H9 (cell line): ENCODE results near the gene BIRC5. TPM values are rescaled to one million over a fixed set of nuclear protein-coding genes. Genes with fewer than 3 reads are reported as not detected.
"Not testable (repeated sequence)": the region's sequence is repeated elsewhere in the genome, so short reads cannot be mapped to it uniquely, and the experiment has no call there.

Experiments
- DNase-seq: peaks from one replicate; pipeline ENCODE4 v3.0.0-alpha.2; 2017
- H2AFZ ChIP-seq: one replicate; pipeline ENCODE4 v1.6.1; 2013; ENCODE audit warnings: mild to moderate bottlenecking, low read length, control low read depth, moderate library complexity
- H2AK5ac ChIP-seq: 2 replicates; pipeline ENCODE4 v1.6.1; 2013; ENCODE audit warnings: low read length, control low read depth, mixed read lengths; ENCODE audit not compliant: insufficient read length
- H2BK120ac ChIP-seq: one replicate; pipeline ENCODE4 v1.6.1; 2013; ENCODE audit warnings: low read depth, mild to moderate bottlenecking, low read length, control low read depth, inconsistent platforms; ENCODE audit not compliant: poor library complexity, severe bottlenecking
- H2BK12ac ChIP-seq: 2 replicates; pipeline ENCODE4 v1.6.1; 2013; ENCODE audit warnings: low read length, control low read depth, mixed read lengths, low read depth; ENCODE audit not compliant: insufficient read length
- H2BK15ac ChIP-seq: 2 replicates; pipeline ENCODE4 v1.6.1; 2013; ENCODE audit warnings: low read depth, low read length, control low read depth
- H2BK20ac ChIP-seq: one replicate; pipeline ENCODE4 v1.6.1; 2013; ENCODE audit warnings: low read depth, mild to moderate bottlenecking, low read length, control low read depth, inconsistent platforms; ENCODE audit not compliant: poor library complexity, severe bottlenecking
- H2BK5ac ChIP-seq: 2 replicates; pipeline ENCODE4 v1.6.1; 2013; ENCODE audit warnings: low read length, control low read depth, mixed read lengths; ENCODE audit not compliant: insufficient read length
- H3K14ac ChIP-seq: 2 replicates; pipeline ENCODE4 v1.6.1; 2013; ENCODE audit warnings: low read length, control low read depth; ENCODE audit not compliant: insufficient read depth
- H3K18ac ChIP-seq: 2 replicates; pipeline ENCODE4 v1.6.1; 2013; ENCODE audit warnings: low read depth, mild to moderate bottlenecking, mixed read lengths, low read length, control low read depth; ENCODE audit not compliant: insufficient read length
- H3K23ac ChIP-seq: 2 replicates; pipeline ENCODE4 v1.6.1; 2013; ENCODE audit warnings: low read length, control low read depth, mixed read lengths, low read depth; ENCODE audit not compliant: insufficient read length
- H3K23me2 ChIP-seq: 2 replicates; pipeline ENCODE4 v1.6.1; 2013; ENCODE audit warnings: low read depth, mild to moderate bottlenecking, mixed read lengths, low read length, control low read depth; ENCODE audit not compliant: insufficient read length, poor library complexity, severe bottlenecking
- H3K27ac ChIP-seq: 2 replicates; pipeline ENCODE4 v1.5.1; 2013; ENCODE audit warnings: low read length, control low read depth, mixed read lengths, low read depth; ENCODE audit not compliant: insufficient read length
- H3K27me3 ChIP-seq: 2 replicates; pipeline ENCODE4 v1.6.1; 2013; ENCODE audit warnings: low read length, control low read depth, inconsistent platforms; ENCODE audit not compliant: insufficient read depth
- H3K4ac ChIP-seq: 2 replicates; pipeline ENCODE4 v1.6.1; 2013; ENCODE audit warnings: low read depth, mild to moderate bottlenecking, control low read depth, inconsistent platforms, low read length, moderate library complexity
- H3K4me1 ChIP-seq: 2 replicates; pipeline ENCODE4 v1.6.1; 2013; ENCODE audit warnings: low read length, control low read depth, inconsistent platforms; ENCODE audit not compliant: insufficient read depth
- H3K4me2 ChIP-seq: 2 replicates; pipeline ENCODE4 v1.6.1; 2013; ENCODE audit warnings: low read length, control low read depth, mixed read lengths; ENCODE audit not compliant: insufficient read length, insufficient read depth
- H3K56ac ChIP-seq: 2 replicates; pipeline ENCODE4 v1.6.1; 2013; ENCODE audit warnings: low read depth, mild to moderate bottlenecking, mixed read lengths, low read length, control low read depth; ENCODE audit not compliant: insufficient read length
- H3K79me1 ChIP-seq: 2 replicates; pipeline ENCODE4 v1.6.1; 2013; ENCODE audit warnings: low read depth, mild to moderate bottlenecking, moderate library complexity, low read length, control low read depth, inconsistent platforms; ENCODE audit not compliant: insufficient read depth, poor library complexity, severe bottlenecking
- H3K79me2 ChIP-seq: 2 replicates; pipeline ENCODE4 v1.6.1; 2013; ENCODE audit warnings: low read length, control low read depth, inconsistent platforms; ENCODE audit not compliant: insufficient read depth
- H3K9ac ChIP-seq: 2 replicates; pipeline ENCODE4 v1.6.1; 2013; ENCODE audit warnings: low read length, control low read depth, mixed read lengths; ENCODE audit not compliant: insufficient read length; ENCODE audit errors: extremely low read depth
- H3K9me3 ChIP-seq: one replicate; pipeline ENCODE4 v1.6.1; 2013; ENCODE audit warnings: low read depth, low read length, inconsistent platforms; ENCODE audit not compliant: control insufficient read depth
- H3T11ph ChIP-seq: one replicate; pipeline ENCODE4 v1.6.1; 2013; ENCODE audit warnings: mild to moderate bottlenecking, low read length, control low read depth, inconsistent platforms
- H4K20me1 ChIP-seq: one replicate; pipeline ENCODE4 v1.6.1; 2013; ENCODE audit not compliant: control insufficient read depth, insufficient read length, insufficient read depth
- H4K5ac ChIP-seq: 2 replicates; pipeline ENCODE4 v1.6.1; 2013; ENCODE audit warnings: low read depth, mild to moderate bottlenecking, mixed read lengths, low read length, control low read depth; ENCODE audit not compliant: insufficient read length
- H4K8ac ChIP-seq: replicated peaks from 2 replicates; pipeline ENCODE4 v1.6.1; 2013; ENCODE audit warnings: low read length, control low read depth, mixed read lengths, low read depth; ENCODE audit not compliant: insufficient read length
- H4K91ac ChIP-seq: 2 replicates; pipeline ENCODE4 v1.6.1; 2013; ENCODE audit warnings: low read depth, mild to moderate bottlenecking, moderate library complexity, mixed read lengths, low read length, control low read depth; ENCODE audit not compliant: insufficient read length
- H3K27ac Mint-ChIP-seq, 3 experiments: 2 replicates in 2 of 3; 3 replicates in 1 of 3; pipeline ENCODE4 v1.8.0; 2020 to 2021; ENCODE audit warnings: mixed read lengths in 3 of 3, mild to moderate bottlenecking in 1 of 3, moderate library complexity in 1 of 3
- H3K27me3 Mint-ChIP-seq: 2 replicates; pipeline ENCODE4 v1.8.0; 2021; ENCODE audit warnings: low read depth, mild to moderate bottlenecking, moderate library complexity, mixed read lengths
- H3K36me3 Mint-ChIP-seq, 3 experiments: 2 replicates in 2 of 3; 3 replicates in 1 of 3; pipeline ENCODE4 v1.8.0; 2020 to 2021; ENCODE audit warnings: low read depth in 3 of 3, mixed read lengths in 3 of 3; ENCODE audit not compliant: insufficient read depth in 1 of 3
- H3K4me1 Mint-ChIP-seq, 2 experiments: 2 replicates each; pipeline ENCODE4 v1.8.0; 2020; ENCODE audit warnings: mixed read lengths in 2 of 2
- H3K4me3 Mint-ChIP-seq, 2 experiments: 2 replicates in 1 of 2; 3 replicates in 1 of 2; pipeline ENCODE4 v1.8.0; 2020 to 2021; ENCODE audit warnings: mild to moderate bottlenecking in 2 of 2, mixed read lengths in 2 of 2, moderate library complexity in 1 of 2
- H3K9me3 Mint-ChIP-seq, 2 experiments: 2 replicates in 1 of 2; 3 replicates in 1 of 2; pipeline ENCODE4 v1.8.0; 2020; ENCODE audit warnings: mild to moderate bottlenecking in 2 of 2, mixed read lengths in 2 of 2, moderate library complexity in 1 of 2
- CTCF ChIP-seq: fragments of 200-600 bp; sonication (generic); conservative IDR thresholded peaks from 3 replicates; pipeline ENCODE4 v1.8.0; 2021; ENCODE audit warnings: antibody characterized with exemption, mild to moderate bottlenecking
- WGBS: extraction: QIAGEN DNeasy Blood & Tissue Kit; methylation state at CpG from one replicate; pipeline ENCODE4 v1.1.7; 2013; ENCODE audit warnings: missing lambda C conversion rate, low lambda C conversion rate, mixed read lengths; ENCODE audit not compliant: insufficient read length; ENCODE audit errors: extremely low coverage; 5-methylcytosine and 5-hydroxymethylcytosine counted together
- total RNA-seq: library from RNA; stranded (reverse); gene quantifications from 2 replicates; pipeline ENCODE4 v1.2.1, GENCODE V29; 2021

Gene BIRC5
- total RNA-seq, 1 experiment from 2014 or later, result 97.8 TPM

GRCh38 chr17:78234261-78234865 lies 20.3 kb downstream of the BIRC5 start:
- H3K56ac ChIP-seq, result no peak overlapping the region
- no peak overlapping the region for H3K27ac ChIP-seq
- no peak overlapping the region for H2BK120ac ChIP-seq
- H3K4me1 Mint-ChIP-seq, result peaks cover 0 to 15% of the 10 kb centered on the region in 2 experiments; a peak in 2 of 4 replicates
- H2BK15ac ChIP-seq, result no peak overlapping the region
- no peak overlapping the region for H3K23ac ChIP-seq
- no peaks in the 10 kb centered on the region for H4K20me1 ChIP-seq
- H2BK12ac ChIP-seq, result no peak overlapping the region
- no CpG with 5 or more reads among the region's 17 CpGs for WGBS
- H3K27me3 Mint-ChIP-seq, result peaks cover 45% of the 10 kb centered on the region
- no peak overlapping the region for H3K18ac ChIP-seq
- peak; percentile 34 for DNase-seq
- H4K5ac ChIP-seq, result no peak overlapping the region
- no peak for TF ChIP-seq CTCF
- no peak overlapping the region for H2BK5ac ChIP-seq
- H3K9ac ChIP-seq, result no peak overlapping the region
- no peak overlapping the region for H3K4me2 ChIP-seq
- H2BK20ac ChIP-seq, result no peak overlapping the region
- peak overlapping the region in 1 of 3 experiments; percentile 40; a peak in 1 of 7 replicates for H3K27ac Mint-ChIP-seq
- H3K9me3 ChIP-seq, result no peaks in the 10 kb centered on the region
- H3K23me2 ChIP-seq, result no peaks in the 10 kb centered on the region
- no peak overlapping the region for H3T11ph ChIP-seq
- no peak overlapping the region for H3K4me3 Mint-ChIP-seq
- no peaks in the 10 kb centered on the region for H3K79me1 ChIP-seq
- H4K91ac ChIP-seq, result no peak overlapping the region
- no peaks in the 10 kb centered on the region for H3K36me3 Mint-ChIP-seq
- no peak overlapping the region for H3K4ac ChIP-seq
- peaks cover 6% of the 10 kb centered on the region; the same call in 1 of the 2 replicates for H3K27me3 ChIP-seq
- H2AFZ ChIP-seq, result no peak overlapping the region
- no peaks in the 10 kb centered on the region for H3K79me2 ChIP-seq
- H2AK5ac ChIP-seq, result no peak overlapping the region
- no peak overlapping the region; the same call in 1 of the 2 replicates for H3K14ac ChIP-seq
- H3K4me1 ChIP-seq, result no peaks in the 10 kb centered on the region
- H3K9me3 Mint-ChIP-seq, result no peaks in the 10 kb centered on the region
- H4K8ac ChIP-seq, result no peak overlapping the region

- H3K23ac ChIP-seq, H2BK15ac ChIP-seq, H3K27ac ChIP-seq, H2BK12ac ChIP-seq, H3K4me2 ChIP-seq, H3K9ac ChIP-seq, H2AFZ ChIP-seq, H2AK5ac ChIP-seq, H3K27me3 ChIP-seq, H2BK20ac ChIP-seq, H3K9me3 Mint-ChIP-seq, H3K4me3 Mint-ChIP-seq, H2BK5ac ChIP-seq, H4K20me1 ChIP-seq, H4K91ac ChIP-seq, H3K23me2 ChIP-seq, H3K18ac ChIP-seq, DNase-seq, H4K8ac ChIP-seq, H3K9me3 ChIP-seq, H3K4me1 ChIP-seq, H3K79me2 ChIP-seq, H2BK120ac ChIP-seq, H3K4ac ChIP-seq, H3K36me3 Mint-ChIP-seq, H3K56ac ChIP-seq, H4K5ac ChIP-seq, H3T11ph ChIP-seq, H3K79me1 ChIP-seq, H3K27ac Mint-ChIP-seq, H3K14ac ChIP-seq: not testable (repeated sequence)
- Mint-ChIP-seq H3K4me1 (peaks cover 0 to 22% of the 10 kb centered on the region in 2 experiments; a peak in 2 of 4 replicates), H3K27me3 (peaks cover 40% of the 10 kb centered on the region)
- no CpG with 5 or more reads among the region's 6 CpGs for WGBS
These were observed 21.0 kb downstream of the BIRC5 start for GRCh38 chr17:78235022-78235421.
